ENCODE measurements around the gene WWOX.

- no peak for TF ChIP-seq TCF4 (CRISPR knock-in tag; IDR thresholded peaks at IDR 0.05; ENCODE audit: borderline replicate concordance)
- no peak for TF ChIP-seq ARNTL (CRISPR knock-in tag; IDR thresholded peaks at IDR 0.05; ENCODE audit: borderline replicate concordance, low read depth)
- TF ChIP-seq PATZ1 (CRISPR knock-in tag; IDR thresholded peaks at IDR 0.05; ENCODE audit: borderline replicate concordance): no peak
- TF ChIP-seq CREB5 (CRISPR knock-in tag; IDR thresholded peaks at IDR 0.05; ENCODE audit: low read depth): no peak
- TF ChIP-seq PPARA (CRISPR knock-in tag; IDR thresholded peaks at IDR 0.05; ENCODE audit: borderline replicate concordance): no peak
- TF ChIP-seq CSDC2 (CRISPR knock-in tag; IDR thresholded peaks at IDR 0.05): no peak
- no peak for TF ChIP-seq ZFP3 (CRISPR knock-in tag; IDR thresholded peaks at IDR 0.05)
- TF ChIP-seq SNAI2 (CRISPR knock-in tag; IDR thresholded peaks at IDR 0.05): no peak
- no peak for TF ChIP-seq ISL1 (CRISPR knock-in tag; IDR thresholded peaks at IDR 0.05)
- TF ChIP-seq TSHZ2 (CRISPR knock-in tag; IDR thresholded peaks at IDR 0.05): no peak
Measured at GRCh38 chr16:78988361-78988969, 889.0 kb downstream of the WWOX start.

Measured in SK-N-SH treated with all-trans-retinoic acid at 6 μM for 48 hours (cell line).